Thyroid gland (tissue), 4 donors: ENCODE measurements around the gene LUC7L. TPM values are rescaled to one million over a fixed set of nuclear protein-coding genes. Genes with fewer than 3 reads are reported as not detected.

Experiments
- DNase-seq, 2 donors: peaks; one replicate each; pipeline ENCODE4 v3.0.0-alpha.2; 2019
- H3K27ac ChIP-seq, 3 donors: fragments of 200-600 bp; sonication (generic); 1 replicate in 2 of 3; 2 replicates in 1 of 3; pipeline ENCODE4 v1.5.1; 2016 to 2019; ENCODE audit warnings: mild to moderate bottlenecking in 1 of 3, moderate library complexity in 1 of 3
- H3K27me3 ChIP-seq: fragments of 200-600 bp; sonication (generic); one replicate; pipeline ENCODE4 v1.5.1; 2019
- H3K36me3 ChIP-seq, 2 donors: fragments of 200-600 bp; sonication (generic); one replicate each; pipeline ENCODE4 v1.5.1; 2016 to 2019
- H3K4me1 ChIP-seq, 2 donors: fragments of 200-600 bp; sonication (generic); one replicate each; pipeline ENCODE4 v1.5.1; 2017 to 2019
- H3K4me3 ChIP-seq, 3 donors: fragments of 200-600 bp; sonication (generic); replicated peaks in 1 of 3; 1 replicate in 2 of 3; 2 replicates in 1 of 3; pipeline ENCODE4 v1.5.1; 2016; ENCODE audit warnings: mild to moderate bottlenecking in 1 of 3
- H3K9me3 ChIP-seq: fragments of 200-600 bp; sonication (generic); one replicate; pipeline ENCODE4 v1.5.1; 2017
- CTCF ChIP-seq, 6 experiments: fragments of 200-600 bp in 3 of 6; fragments of 450-650 bp in 3 of 6; sonication (generic) in 3 of 6; IDR thresholded peaks; one replicate each; pipeline ENCODE4 v1.5.1; 2016 to 2019; ENCODE audit warnings: antibody characterized with exemption in 6 of 6, mild to moderate bottlenecking in 2 of 6, inconsistent platforms in 1 of 6, moderate library complexity in 1 of 6
- POLR2A ChIP-seq, 2 donors: fragments of 450-650 bp; IDR thresholded peaks; one replicate each; pipeline ENCODE4 v1.6.1; 2017; ENCODE audit warnings: antibody characterized with exemption in 2 of 2, mild to moderate bottlenecking in 2 of 2, moderate library complexity in 1 of 2
- WGBS, 2 donors: methylation state at CpG; one replicate each; pipeline ENCODE4 v1.1.5; 2017; 5-methylcytosine and 5-hydroxymethylcytosine counted together
- intact Hi-C: fragments of 100-400 bp; cut with DNase I; formaldehyde crosslinking; loops from one replicate; pipeline ENCODE4 v1.15.1; 2023
- total RNA-seq, 4 donors: library from RNA; depleted of rRNA; stranded (reverse); fragments of >200 nt; gene quantifications; one replicate each; pipeline ENCODE4 v1.2.3, GENCODE V29; 2016

LUC7L gene
- 100 to 1,000 TPM in 3 of 4 donors, 10 to 100 TPM in 1; 96.6 to 218 (median 149) TPM for total RNA-seq

- peak within 1 kb of the TSS; percentile 86 to 97 (median 92) for H3K27ac ChIP-seq
- peaks cover 8 to 10% of the 10 kb centered on the region in 2 donors for H3K4me1 ChIP-seq
- H3K36me3 ChIP-seq, result peaks cover 18 to 34% of the 10 kb centered on the region in 2 donors
- peak; percentile 95 to 96 for TF ChIP-seq POLR2A (IDR thresholded peaks at IDR 0.05)
- peak in 1 of 6 experiments; percentile 7 for TF ChIP-seq CTCF (IDR thresholded peaks at IDR 0.05)
- H3K4me3 ChIP-seq, result peak within 1 kb of the TSS; percentile 53 to 71 (median 66)
- H3K27me3 ChIP-seq, result no peaks in the 10 kb centered on the region
- DNase-seq, result peak; percentile 85 to 86
- intact Hi-C loops, result no loop called here
- WGBS, 2 donors, result 2 to 7% methylated on average over 10 to 53 of the region's 88 CpGs
- no peaks in the 10 kb centered on the region for H3K9me3 ChIP-seq
These were observed at the start of gene LUC7L for GRCh38 chr16:228852-229730. Gene LUC7L, minus strand, starts transcription at chr16:229449. Its CDS starts 110 bp downstream, at chr16:229339.

GRCh38 chr16:278863-279366, 49.7 kb upstream of the LUC7L start:
- H3K36me3 ChIP-seq, result no peaks in the 10 kb centered on the region
- intact Hi-C loops, result no loop called here
- DNase-seq, result peak; percentile 69 to 75
- no peaks in the 10 kb centered on the region for H3K9me3 ChIP-seq
- H3K4me1 ChIP-seq, result peaks cover 12 to 13% of the 10 kb centered on the region in 2 donors
- no peak for TF ChIP-seq POLR2A (IDR thresholded peaks at IDR 0.05)
- H3K27ac ChIP-seq, result no peak overlapping the region
- 46 to 52% methylated on average over 6 of the region's 6 CpGs for WGBS, 2 donors
- peaks cover 7% of the 10 kb centered on the region for H3K27me3 ChIP-seq
- no peak overlapping the region for H3K4me3 ChIP-seq

- Histone ChIP-seq H3K4me1 (peaks cover 12 to 13% of the 10 kb centered on the region in 2 donors), H3K9me3 (no peaks in the 10 kb centered on the region), H3K36me3 (no peaks in the 10 kb centered on the region), H3K27ac (no peak overlapping the region), H3K27me3 (peaks cover 7% of the 10 kb centered on the region), H3K4me3 (no peak overlapping the region)
- TF ChIP-seq POLR2A (IDR thresholded peaks at IDR 0.05) (no peak), CTCF (IDR thresholded peaks at IDR 0.05) (no peak)
- intact Hi-C loops, result no loop called here
- DNase-seq, result no peak
- 90 to 92% methylated on average over 17 to 18 of the region's 20 CpGs for WGBS, 2 donors
These were observed 47.3 kb upstream of the LUC7L start for GRCh38 chr16:276426-277077.

- WGBS, 2 donors, result 8 to 13% methylated on average over 5 to 9 of the region's 56 CpGs
- H3K27me3 ChIP-seq, result peaks cover 2% of the 10 kb centered on the region
- TF ChIP-seq CTCF (IDR thresholded peaks at IDR 0.05), result no peak
- TF ChIP-seq POLR2A (IDR thresholded peaks at IDR 0.05), result no peak
- no peak within 1 kb of the TSS for H3K4me3 ChIP-seq
- peaks cover 8 to 11% of the 10 kb centered on the region in 2 donors for H3K4me1 ChIP-seq
- no peaks in the 10 kb centered on the region for H3K9me3 ChIP-seq
- no peak for DNase-seq
- no peaks in the 10 kb centered on the region for H3K36me3 ChIP-seq
- no peak within 1 kb of the TSS for H3K27ac ChIP-seq
- intact Hi-C loops, result no loop called here
These were observed 46.6 kb upstream of the LUC7L start, which contains the start of gene RGS11 for GRCh38 chr16:275786-276232. Gene RGS11, minus strand, starts transcription at chr16:275944. Its CDS starts 33 bp downstream, at chr16:275911.

GRCh38 chr16:275041-275641, 45.9 kb upstream of the LUC7L start:
- H3K36me3 ChIP-seq, result no peaks in the 10 kb centered on the region
- H3K27ac ChIP-seq, result no peak overlapping the region
- no peaks in the 10 kb centered on the region for H3K27me3 ChIP-seq
- TF ChIP-seq CTCF (IDR thresholded peaks at IDR 0.05) (no peak), POLR2A (IDR thresholded peaks at IDR 0.05) (no peak)
- no peaks in the 10 kb centered on the region for H3K9me3 ChIP-seq
- 0% methylated on average over 15 of the region's 58 CpGs; no CpG with 5 or more reads in 1 of the 2 donors for WGBS, 2 donors
- peaks cover 5 to 8% of the 10 kb centered on the region in 2 donors for H3K4me1 ChIP-seq
- intact Hi-C loops, result no loop called here
- no peak overlapping the region for H3K4me3 ChIP-seq
- DNase-seq, result no peak
